Mucosa of gallbladder (tissue), 1 donor: Measurements from ENCODE around the gene CRLF3. TPM values are rescaled to one million over a fixed set of nuclear protein-coding genes. Genes with fewer than 3 reads are reported as not detected.
"Not testable (repeated sequence)": the region's sequence is repeated elsewhere in the genome, so short reads cannot be mapped to it uniquely, and the experiment has no call there.

Experiments used
- DNase-seq: peaks from one replicate; pipeline ENCODE4 v3.0.0-alpha.2; 2020; ENCODE audit warnings: low spot score
- total RNA-seq: library from RNA; stranded (reverse); gene quantifications from one replicate; pipeline ENCODE4 v1.2.1, GENCODE V29; 2021
- donor health status: DM: no; HTN: no; CAD: no.

CRLF3 gene
- total RNA-seq, 1 donor from 2014 or later: 11.6 TPM

- DNase-seq: not testable (repeated sequence)
These were observed 88.1 kb downstream of the CRLF3 start for GRCh38 chr17:30736371-30736770.

GRCh38 chr17:30735644-30736043, 88.8 kb downstream of the CRLF3 start:
- not testable (repeated sequence) for DNase-seq

- not testable (repeated sequence) for DNase-seq
These were observed 89.3 kb downstream of the CRLF3 start for GRCh38 chr17:30735206-30735605.

GRCh38 chr17:30734153-30734552, 90.3 kb downstream of the CRLF3 start:
- not testable (repeated sequence) for DNase-seq

Other genes starting within 250 kb of the CRLF3 start
- 0.92 TPM for gene ATAD5, start 7.3 kb upstream of the CRLF3 start, total RNA-seq
- 12.0 TPM for gene TEFM, start 81.5 kb upstream of the CRLF3 start, total RNA-seq
- gene ADAP2, start 97.3 kb upstream of the CRLF3 start, total RNA-seq: 21.7 TPM
- gene RNF135, start 146.3 kb upstream of the CRLF3 start, total RNA-seq: 22.3 TPM